Upper lobe of left lung (tissue), 6 donors: ENCODE measurements around the gene USP31. TPM values are rescaled to one million over a fixed set of nuclear protein-coding genes. Genes with fewer than 3 reads are reported as not detected.

ENCODE experiments used
- ATAC-seq, 2 donors: fragments of 200-7000 bp; cut with Tn5 transposase; one replicate each; pipeline ENCODE4 v1.9.1; 2022; ENCODE audit warnings: mild to moderate bottlenecking in 2 of 2, moderate library complexity in 2 of 2; ENCODE audit not compliant: low FRiP score in 2 of 2
- DNase-seq, 2 donors: peaks; one replicate each; pipeline ENCODE4 v3.0.0-alpha.2; 2019 to 2020
- H3K27ac ChIP-seq, 4 donors: fragments of 200-600 bp; sonication (generic); one replicate each; pipeline ENCODE4 v1.5.1; 2016 to 2019
- H3K27me3 ChIP-seq, 4 donors: fragments of 200-600 bp; sonication (generic); one replicate each; pipeline ENCODE4 v1.5.1; 2017 to 2019
- H3K36me3 ChIP-seq, 4 donors: fragments of 200-600 bp; sonication (generic); one replicate each; pipeline ENCODE4 v1.5.1; 2016 to 2019
- H3K4me1 ChIP-seq, 4 donors: fragments of 200-600 bp; sonication (generic); one replicate each; pipeline ENCODE4 v1.5.1; 2018 to 2019
- H3K4me3 ChIP-seq, 4 donors: fragments of 200-600 bp; sonication (generic); one replicate each; pipeline ENCODE4 v1.5.1; 2017 to 2019; ENCODE audit warnings: mild to moderate bottlenecking in 2 of 4, moderate library complexity in 1 of 4
- H3K9me3 ChIP-seq, 4 donors: fragments of 200-600 bp; sonication (generic); one replicate each; pipeline ENCODE4 v1.5.1; 2018 to 2019
- CTCF ChIP-seq, 6 experiments: fragments of 450-650 bp in 4 of 6; fragments of 200-600 bp in 2 of 6; sonication (generic) in 2 of 6; IDR thresholded peaks; one replicate each; pipeline ENCODE4 v1.5.1; 2016 to 2019; ENCODE audit warnings: antibody characterized with exemption in 6 of 6
- EP300 ChIP-seq, 4 donors: sonication (generic); formaldehyde crosslinking; IDR thresholded peaks; one replicate each; pipeline ENCODE4 v1.5.1; 2017; ENCODE audit warnings: antibody characterized with exemption in 4 of 4, control low read depth in 2 of 4
- POLR2A ChIP-seq, 4 donors: fragments of 450-650 bp; IDR thresholded peaks; one replicate each; pipeline ENCODE4 v1.5.1; 2016 to 2017; ENCODE audit warnings: antibody characterized with exemption in 4 of 4, mild to moderate bottlenecking in 2 of 4
- POLR2AphosphoS5 ChIP-seq, 2 donors: sonication (generic); formaldehyde crosslinking; IDR thresholded peaks; one replicate each; pipeline ENCODE4 v1.5.1; 2017; ENCODE audit warnings: antibody characterized with exemption in 2 of 2
- WGBS, 2 donors: methylation state at CpG; one replicate each; pipeline ENCODE4 v1.1.5; 2017 to 2018; 5-methylcytosine and 5-hydroxymethylcytosine counted together
- total RNA-seq, 6 donors: library from RNA; depleted of rRNA in 4 of 6; stranded (reverse); fragments of >200 nt in 4 of 6; gene quantifications; one replicate each; pipeline versions ENCODE4 v1.1.0 to v1.2.1, GENCODE V29; 2016 to 2021
- donor health status: DM: no; HTN: no; CAD: no; lungs with moderate emphysema.
- donor health status: DM: no; HTN: yes; CAD: no; lungs with severe emphysema.

USP31 gene
- total RNA-seq, 6 donors from 2014 or later, result 8.8 to 20.2 (median 15.0) TPM

- H3K27ac ChIP-seq, result no peak overlapping the region
- H3K27me3 ChIP-seq, result no peaks in the 10 kb centered on the region
- no peak for ATAC-seq
- TF ChIP-seq POLR2A (IDR thresholded peaks at IDR 0.05) (no peak), CTCF (IDR thresholded peaks at IDR 0.05) (no peak), EP300 (IDR thresholded peaks at IDR 0.05) (no peak), POLR2AphosphoS5 (IDR thresholded peaks at IDR 0.05) (no peak)
- no peaks in the 10 kb centered on the region for H3K9me3 ChIP-seq
- H3K36me3 ChIP-seq, result no peaks in the 10 kb centered on the region
- no peak overlapping the region for H3K4me3 ChIP-seq
- no peaks in the 10 kb centered on the region for H3K4me1 ChIP-seq
- WGBS, 2 donors, result 52 to 70% methylated on average over 1 of the region's 1 CpG
- DNase-seq, result no peak
Observed at GRCh38 chr16:23156946-23157460, 7.8 kb upstream of the USP31 start.

GRCh38 chr16:23156110-23156509 lies 6.9 kb upstream of the USP31 start:
- Histone ChIP-seq H3K4me3 (no peak overlapping the region), H3K27ac (no peak overlapping the region), H3K9me3 (no peaks in the 10 kb centered on the region), H3K36me3 (no peaks in the 10 kb centered on the region), H3K27me3 (no peaks in the 10 kb centered on the region), H3K4me1 (no peaks in the 10 kb centered on the region)
- DNase-seq (no peak), ATAC-seq (no peak)
- WGBS, 2 donors, result 75 to 81% methylated on average over 3 of the region's 3 CpGs
- TF ChIP-seq CTCF (IDR thresholded peaks at IDR 0.05) (no peak), POLR2AphosphoS5 (IDR thresholded peaks at IDR 0.05) (no peak), EP300 (IDR thresholded peaks at IDR 0.05) (no peak), POLR2A (IDR thresholded peaks at IDR 0.05) (no peak)

GRCh38 chr16:23155445-23156049 lies 6.3 kb upstream of the USP31 start:
- Histone ChIP-seq H3K27me3 (no peaks in the 10 kb centered on the region), H3K4me3 (no peak overlapping the region), H3K9me3 (no peaks in the 10 kb centered on the region), H3K4me1 (no peaks in the 10 kb centered on the region), H3K27ac (no peak overlapping the region), H3K36me3 (no peaks in the 10 kb centered on the region)
- WGBS, 2 donors, result 48 to 51% methylated on average over 7 of the region's 7 CpGs
- TF ChIP-seq EP300 (IDR thresholded peaks at IDR 0.05), result no peak
- TF ChIP-seq CTCF (IDR thresholded peaks at IDR 0.05), result no peak
- no peak for TF ChIP-seq POLR2A (IDR thresholded peaks at IDR 0.05)
- TF ChIP-seq POLR2AphosphoS5 (IDR thresholded peaks at IDR 0.05), result no peak
- ATAC-seq, result no peak
- no peak for DNase-seq

- Histone ChIP-seq H3K9me3 (no peaks in the 10 kb centered on the region), H3K27me3 (no peaks in the 10 kb centered on the region), H3K36me3 (no peaks in the 10 kb centered on the region), H3K4me3 (no peak overlapping the region), H3K27ac (no peak overlapping the region), H3K4me1 (peaks cover 8 to 17% (median 12%) of the 10 kb centered on the region in 4 donors)
- DNase-seq (no peak), ATAC-seq (no peak)
- TF ChIP-seq CTCF (IDR thresholded peaks at IDR 0.05) (no peak), POLR2A (IDR thresholded peaks at IDR 0.05) (no peak), POLR2AphosphoS5 (IDR thresholded peaks at IDR 0.05) (no peak), EP300 (IDR thresholded peaks at IDR 0.05) (no peak)
- 82 to 88% methylated on average over 12 of the region's 12 CpGs for WGBS, 2 donors
Observed at GRCh38 chr16:23152386-23153178, 3.3 kb upstream of the USP31 start.
